GM19438 (cell line): ENCODE data around the gene NFATC3.

ENCODE experiments used
- ATAC-seq: cut with Tn5 transposase; IDR thresholded peaks from one replicate; pipeline ENCODE4 v1.9.1; 2021; ENCODE audit warnings: low read depth; ENCODE audit not compliant: unreplicated experiment

NFATC3 gene

DNA sequence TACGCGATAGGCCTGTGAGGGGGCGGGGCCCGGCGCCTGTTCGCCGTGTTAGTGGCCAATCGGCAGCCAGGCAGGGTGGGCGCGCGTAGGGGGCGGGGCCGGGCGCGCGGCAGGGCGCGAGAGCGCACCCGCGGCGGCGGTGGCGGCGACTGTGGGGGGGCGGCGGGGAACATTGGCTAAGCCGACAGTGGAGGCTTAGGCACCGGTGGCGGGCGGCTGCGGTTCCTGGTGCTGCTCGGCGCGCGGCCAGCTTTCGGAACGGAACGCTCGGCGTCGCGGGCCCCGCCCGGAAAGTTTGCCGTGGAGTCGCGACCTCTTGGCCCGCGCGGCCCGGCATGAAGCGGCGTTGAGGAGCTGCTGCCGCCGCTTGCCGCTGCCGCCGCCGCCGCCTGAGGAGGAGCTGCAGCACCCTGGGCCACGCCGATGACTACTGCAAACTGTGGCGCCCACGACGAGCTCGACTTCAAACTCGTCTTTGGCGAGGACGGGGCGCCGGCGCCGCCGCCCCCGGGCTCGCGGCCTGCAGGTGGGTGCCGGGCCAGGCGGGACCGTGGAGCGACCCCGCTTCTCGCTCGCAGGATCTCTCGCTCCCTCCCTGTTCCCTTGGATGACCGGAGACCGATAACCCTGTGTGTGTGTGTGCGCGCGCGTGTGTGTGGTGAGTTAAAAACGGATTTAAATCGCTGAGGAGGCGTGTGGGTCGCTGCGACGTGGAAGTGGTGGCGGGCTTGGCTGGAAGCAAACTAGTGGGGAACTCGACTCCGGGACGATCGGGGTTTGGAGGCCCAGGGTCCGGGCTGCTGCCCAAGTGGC lies at the start of gene NFATC3:
NFATC3 (plus strand) TSS at position 112 of the 813 bp plus-strand sequence; CDS start at position 424, 312 bp downstream.
- ATAC-seq = peak; percentile 45

DNA sequence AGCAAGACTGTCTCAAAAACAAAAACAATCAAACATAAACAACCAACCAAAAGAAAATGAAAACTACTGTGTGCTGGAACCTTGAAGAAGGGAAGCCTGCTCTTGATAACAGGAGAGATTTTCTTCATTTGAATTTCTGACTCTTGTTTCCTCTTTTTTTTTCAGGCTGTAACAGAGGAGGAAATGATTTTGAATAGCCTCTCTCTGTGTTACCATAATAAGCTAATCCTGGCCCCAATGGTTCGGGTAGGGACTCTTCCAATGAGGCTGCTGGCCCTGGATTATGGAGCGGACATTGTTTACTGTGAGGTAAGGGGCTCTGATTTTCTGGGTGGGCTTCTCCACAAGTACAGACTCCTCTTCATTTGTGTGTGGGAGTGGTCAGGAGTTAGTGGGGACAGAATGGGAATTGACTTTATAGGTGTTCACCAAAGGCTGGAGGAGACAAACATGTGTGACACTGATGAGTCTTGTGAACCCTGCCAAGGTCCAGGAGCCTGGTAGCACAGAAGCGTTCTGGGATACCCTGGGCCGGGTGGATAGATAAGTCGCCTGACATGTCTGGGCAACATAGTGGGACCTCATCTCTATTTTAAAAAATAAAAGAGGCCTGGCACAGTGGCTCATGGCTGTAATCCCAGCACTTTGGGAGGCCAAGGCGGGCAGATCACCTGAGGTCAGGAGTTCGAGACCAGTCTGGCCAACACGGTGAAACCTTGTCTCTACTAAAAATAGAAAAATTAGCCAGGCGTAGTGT lies 47.2 kb upstream of the NFATC3 start:
- ATAC-seq = no peak

DNA sequence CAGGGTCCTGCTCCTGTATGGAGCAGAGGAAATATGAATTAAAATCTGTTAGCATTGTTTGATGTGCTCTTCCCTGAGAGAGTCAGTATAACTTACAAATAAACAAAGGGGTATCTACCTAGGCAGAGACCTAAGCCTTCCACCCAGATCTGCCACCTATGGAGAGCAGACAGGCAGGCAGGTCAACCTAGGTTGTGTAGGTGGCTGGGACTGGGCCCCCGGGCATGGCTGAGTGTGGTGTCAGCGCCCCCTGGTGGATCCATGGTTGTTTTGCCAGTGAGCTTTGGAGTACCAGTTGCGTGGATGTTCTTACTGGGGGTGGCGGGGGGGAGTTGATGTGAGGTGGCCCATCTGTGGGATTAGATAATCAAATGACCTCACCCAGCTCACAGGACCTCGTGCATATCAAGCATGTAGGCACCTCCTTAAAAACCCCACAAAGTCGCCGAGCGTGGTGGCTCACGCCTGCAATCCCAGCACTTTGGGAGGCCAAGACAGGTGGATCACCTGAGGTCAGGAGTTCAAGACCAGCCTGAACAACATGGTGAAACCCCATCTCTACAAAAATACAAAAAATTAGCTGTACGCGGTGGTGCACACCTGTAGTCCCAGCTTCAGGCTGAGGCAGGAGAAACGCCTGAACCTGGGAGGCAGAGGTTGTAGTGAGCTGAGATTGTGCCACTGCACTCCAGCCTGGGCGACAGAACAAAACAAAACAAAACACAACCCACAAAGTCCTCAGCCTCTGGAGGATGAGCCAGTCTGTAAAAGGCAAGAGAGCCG lies 44.5 kb upstream of the NFATC3 start:
- ATAC-seq = peak; percentile 64

DNA sequence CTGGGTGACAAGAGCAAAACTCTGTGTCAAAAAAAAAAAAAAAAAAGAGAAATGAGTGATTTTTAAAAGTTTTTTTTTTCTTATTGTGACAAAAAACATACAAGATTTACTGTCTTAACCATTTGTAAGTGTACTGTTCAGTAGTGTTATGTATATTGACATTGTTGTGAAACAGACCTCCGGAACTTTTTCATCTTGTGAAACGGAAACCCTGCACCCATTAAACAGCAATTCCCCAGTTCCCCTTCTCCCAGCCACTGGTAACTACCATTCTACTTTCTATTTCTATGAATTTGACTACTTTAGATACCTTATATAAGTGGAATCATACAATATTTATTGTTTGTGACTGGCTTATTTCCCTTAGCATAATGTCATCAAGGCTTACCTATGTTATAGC lies 43.4 kb upstream of the NFATC3 start:
- ATAC-seq = no peak

DNA sequence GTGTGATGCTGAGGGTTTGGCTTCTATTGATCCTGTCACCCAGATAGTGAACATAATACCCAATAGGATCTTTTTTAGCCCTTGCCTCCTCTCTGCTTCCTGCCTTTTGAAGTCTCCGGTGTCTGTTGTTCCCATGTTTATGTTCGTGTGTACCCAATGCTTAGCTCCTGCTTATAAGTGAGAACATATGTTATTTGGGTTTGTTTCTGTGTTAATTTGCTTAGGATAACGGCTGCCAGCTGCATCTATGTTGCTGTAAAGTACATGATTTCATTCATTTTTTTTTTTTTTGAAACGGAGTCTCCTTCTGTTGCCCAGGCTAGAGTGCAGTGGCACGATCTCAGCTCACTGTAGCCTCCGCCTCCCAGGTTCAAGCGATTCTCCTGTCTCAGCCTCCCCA lies 39.1 kb upstream of the NFATC3 start:
- no peak for ATAC-seq

DNA sequence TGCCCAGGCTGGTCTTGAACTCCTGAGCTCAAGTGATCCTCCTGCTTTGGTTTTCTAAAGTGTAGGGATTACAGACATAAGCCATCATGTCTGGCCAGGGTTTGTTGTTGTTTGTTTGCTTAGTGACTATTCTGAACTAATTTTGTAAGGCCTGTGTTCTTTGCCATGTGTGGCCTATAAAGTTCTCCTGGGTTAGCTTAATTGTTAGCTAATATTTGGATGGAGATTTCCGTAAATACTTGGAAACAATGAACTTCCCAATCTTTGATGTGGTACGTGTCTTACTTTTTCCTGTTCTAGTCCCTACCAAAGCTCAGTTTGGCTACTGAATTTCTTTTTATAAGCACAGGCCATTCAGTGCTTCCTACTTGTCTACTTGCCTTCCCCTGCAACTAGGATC lies 37.2 kb upstream of the NFATC3 start:
- ATAC-seq = no peak

DNA sequence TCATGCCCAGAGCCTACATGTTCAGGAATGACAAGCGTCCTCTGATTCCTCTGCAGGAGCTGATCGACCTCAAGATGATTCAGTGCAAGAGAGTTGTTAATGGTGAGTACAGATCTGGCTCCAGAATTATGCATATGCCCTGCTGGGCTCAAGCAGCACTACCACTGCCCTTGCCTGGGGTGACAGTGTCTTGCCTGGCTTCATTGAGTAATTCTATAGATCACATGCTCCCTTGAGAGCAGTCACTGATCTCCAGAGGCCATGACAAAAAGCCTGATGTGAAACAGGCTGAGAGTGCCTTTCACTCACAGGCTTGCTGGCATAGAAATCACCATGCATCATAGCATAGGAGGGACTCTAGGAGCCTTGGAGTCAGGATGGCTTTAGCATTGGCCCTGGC lies 35.7 kb upstream of the NFATC3 start:
- no peak for ATAC-seq

DNA sequence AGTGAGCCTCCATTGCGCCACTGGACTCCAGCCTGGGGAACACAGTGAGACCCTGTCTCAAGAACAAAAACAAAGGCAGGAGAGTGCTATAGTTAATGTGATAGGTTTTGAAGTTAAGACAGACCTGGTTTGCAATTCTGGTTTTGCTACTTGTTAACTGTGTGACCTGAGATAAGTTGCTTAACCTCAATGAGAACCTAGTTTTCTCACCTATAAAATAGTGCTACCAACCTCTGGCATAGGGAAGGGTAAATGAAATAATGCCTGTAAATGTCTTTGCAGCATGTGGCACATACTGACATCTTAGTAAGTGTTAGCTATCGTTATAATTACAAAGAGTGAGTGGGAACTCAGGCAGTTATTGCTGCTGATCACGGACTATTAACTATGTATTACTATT lies 29.8 kb upstream of the NFATC3 start:
- ATAC-seq = no peak

DNA sequence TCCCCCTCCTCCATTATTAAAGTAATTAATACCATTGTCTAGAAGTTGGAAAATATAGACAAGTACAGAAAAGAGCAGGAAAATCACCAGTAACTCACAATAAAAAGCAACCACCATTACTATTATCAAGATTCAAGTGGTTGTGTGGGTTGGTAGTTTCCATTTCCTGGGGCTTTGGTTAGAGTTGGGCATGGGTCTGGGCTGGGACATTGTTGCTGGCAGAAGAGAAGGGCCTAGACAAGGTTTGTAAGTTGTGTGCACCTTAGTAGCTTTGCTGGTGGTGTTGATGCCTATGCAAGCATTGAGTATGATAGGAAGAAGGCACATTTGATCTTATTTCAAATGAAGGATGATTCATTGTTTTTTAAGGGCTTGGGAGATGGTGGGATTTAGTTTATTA lies 25.4 kb upstream of the NFATC3 start:
- no peak for ATAC-seq

DNA sequence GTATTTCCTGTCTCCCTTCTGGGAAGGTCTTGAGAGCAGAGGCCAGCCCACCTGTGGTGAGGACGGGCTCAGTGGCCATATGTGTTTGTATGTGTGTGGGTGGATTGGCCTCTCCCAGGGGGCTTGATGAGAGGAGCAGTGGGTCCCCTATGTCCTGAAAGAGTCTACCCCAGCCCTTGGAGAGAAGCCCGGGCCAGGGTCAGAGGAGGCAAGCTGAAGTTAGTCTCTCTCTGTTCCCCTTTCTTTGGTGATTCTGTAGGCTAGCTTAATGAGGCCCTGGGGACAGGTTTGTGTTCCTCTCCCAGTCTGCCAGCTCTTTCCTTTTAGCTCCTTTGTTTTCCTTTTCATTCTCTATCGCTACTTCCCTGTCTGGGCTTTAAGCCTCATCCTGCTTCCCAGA lies 23.8 kb upstream of the NFATC3 start:
- no peak for ATAC-seq

DNA sequence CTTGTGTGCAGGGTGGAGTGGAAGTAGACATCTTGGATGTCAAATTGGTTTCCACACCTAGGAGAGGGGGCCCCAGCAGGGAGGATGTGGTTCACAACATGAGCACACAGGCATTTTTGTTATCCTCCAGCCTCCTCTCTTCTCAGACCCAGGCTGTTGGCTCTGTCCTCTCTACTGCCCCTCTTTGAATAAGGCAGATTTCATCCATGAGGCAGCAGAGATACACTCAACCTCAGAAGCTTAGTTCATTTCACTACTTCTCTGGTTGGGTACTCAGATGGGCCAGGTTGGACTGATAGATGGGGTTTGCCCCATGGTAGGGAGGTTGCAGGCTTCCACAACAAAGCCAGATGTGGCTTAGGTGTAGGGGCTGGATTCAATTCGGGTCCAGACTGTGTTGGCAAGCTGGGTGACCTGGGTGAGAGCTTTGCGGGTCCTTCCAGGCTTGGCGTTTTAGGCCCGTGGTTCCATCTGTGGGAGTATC lies 22.2 kb upstream of the NFATC3 start:
- no peak for ATAC-seq

DNA sequence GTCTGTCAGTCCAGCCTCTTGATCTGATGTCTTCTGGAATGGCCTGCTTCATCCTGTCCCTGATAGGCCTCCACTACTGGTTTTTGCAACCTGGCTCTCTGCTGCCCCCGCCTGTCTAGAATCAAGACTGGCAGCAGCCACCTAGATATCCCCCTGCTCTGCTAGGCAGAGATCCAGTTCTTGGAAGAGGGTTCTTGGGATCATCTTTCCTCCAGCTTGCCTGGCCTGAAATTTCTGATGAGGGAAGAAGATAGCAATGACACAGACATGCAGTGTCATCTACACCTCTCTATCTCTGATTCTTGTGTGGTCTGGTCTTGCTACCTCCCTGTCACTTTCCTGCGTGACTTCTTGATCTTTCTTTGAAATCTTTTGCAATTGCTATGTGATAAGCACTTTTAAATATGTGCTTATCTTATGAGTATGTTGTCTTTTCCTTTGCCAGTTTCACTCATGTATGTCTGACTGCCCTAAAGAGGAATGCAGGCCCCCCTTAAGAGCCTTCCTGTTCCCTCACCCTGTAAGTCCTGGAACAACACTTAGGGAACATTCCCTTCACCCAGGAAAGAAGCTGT lies 20.3 kb upstream of the NFATC3 start:
- ATAC-seq = no peak

DNA sequence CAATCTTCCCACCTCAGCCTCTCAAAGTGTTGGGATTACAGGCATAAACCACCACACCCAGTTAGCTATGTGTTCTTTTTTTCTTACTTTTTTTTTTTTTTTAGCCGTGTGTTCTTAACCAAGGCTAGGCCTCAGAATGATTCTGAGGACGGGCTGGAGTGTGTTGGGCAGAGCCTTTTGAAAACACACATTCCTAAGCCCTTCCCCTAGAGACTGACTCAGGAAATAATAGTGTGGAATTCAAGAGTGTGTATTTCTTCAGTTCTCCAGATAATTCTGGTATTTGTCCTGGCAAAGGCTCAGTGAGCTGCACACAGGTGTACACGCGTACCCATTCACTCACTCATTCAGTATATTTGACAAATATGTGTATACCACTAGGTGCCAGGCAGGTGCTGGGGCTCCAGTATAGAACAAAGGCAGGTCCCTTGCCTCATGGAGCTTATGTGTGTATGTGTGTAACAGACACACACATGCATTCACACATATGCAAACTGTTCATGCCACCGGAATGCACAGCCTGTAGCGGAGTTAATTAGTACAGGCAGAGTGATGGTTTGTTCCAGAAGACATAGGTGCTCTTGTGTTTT lies 19.4 kb upstream of the NFATC3 start:
- no peak for ATAC-seq

DNA sequence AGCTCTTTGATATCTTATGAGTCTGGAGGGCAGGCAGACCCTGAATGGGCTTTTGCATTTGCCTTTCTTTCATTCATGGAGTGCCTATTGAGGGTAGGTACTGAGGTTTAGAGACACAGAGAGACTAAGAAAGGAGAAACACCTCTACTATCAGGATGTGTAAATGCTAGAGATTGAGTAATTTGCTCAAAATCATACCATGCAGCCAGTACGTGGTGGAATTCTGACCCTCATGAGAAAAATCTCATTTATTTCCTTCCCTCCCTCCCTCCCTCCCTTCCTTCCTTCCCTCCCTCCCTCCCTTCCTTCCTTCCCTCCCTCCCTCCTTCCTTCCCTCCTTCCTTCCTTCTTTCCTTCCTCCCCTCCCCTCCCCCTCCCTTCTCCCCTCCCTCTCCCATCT lies 18.4 kb upstream of the NFATC3 start:
- no peak for ATAC-seq

DNA sequence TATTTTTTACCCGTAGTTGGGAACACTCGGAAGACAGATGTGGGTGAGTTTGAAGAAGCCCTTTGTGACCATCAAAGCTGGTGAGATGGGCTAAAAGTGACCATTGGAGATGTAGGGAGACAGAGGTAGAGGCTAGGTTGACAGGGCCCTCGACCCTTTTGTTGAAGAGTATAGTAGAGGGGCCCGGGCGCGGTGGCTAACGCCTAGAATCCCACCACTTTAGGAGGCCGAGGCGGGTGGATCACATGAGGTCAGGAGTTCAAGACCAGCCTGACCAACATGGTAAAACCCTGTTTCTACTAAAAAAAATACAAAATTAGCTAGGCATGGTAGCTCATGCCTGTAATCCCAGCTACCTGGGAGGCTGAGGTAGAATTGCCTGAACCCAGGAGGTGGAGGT lies 16.2 kb upstream of the NFATC3 start:
- ATAC-seq = no peak

DNA sequence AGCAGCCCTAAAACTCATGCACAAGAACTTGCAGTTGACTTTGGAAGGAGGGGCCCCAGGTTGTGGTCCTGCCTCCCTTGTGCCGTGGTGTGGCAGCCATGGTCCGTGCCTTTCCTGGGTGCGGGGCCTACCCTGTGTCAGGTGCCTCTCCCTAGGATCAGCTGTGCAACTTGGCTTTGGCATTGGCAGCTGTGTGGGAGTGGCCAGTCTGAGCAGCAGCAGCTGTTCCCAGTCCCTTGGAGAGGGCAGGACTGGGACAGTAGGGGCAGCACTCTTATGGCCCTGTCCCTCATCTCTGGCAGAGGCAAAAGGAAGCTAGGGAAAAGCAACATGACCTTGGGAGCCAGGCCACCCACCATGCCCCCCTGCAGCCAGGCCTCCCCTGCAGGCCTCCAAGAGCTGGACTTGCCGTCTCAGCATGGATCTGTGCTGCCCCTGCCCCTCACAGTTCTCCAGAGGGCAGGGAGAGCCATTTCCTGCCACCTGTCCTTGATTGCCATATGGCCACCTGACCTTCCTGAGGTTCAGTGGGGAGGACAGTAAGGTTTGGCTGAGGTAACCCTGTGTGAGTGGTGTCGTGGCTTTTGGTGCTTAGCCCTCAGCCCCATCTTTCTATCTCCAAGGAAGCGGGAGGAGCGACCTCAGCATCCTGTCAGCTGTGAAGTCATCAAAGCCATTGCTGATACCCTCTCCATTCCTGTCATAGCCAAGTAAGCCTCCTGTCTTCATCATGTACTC lies 15.5 kb upstream of the NFATC3 start:
- no peak for ATAC-seq

DNA sequence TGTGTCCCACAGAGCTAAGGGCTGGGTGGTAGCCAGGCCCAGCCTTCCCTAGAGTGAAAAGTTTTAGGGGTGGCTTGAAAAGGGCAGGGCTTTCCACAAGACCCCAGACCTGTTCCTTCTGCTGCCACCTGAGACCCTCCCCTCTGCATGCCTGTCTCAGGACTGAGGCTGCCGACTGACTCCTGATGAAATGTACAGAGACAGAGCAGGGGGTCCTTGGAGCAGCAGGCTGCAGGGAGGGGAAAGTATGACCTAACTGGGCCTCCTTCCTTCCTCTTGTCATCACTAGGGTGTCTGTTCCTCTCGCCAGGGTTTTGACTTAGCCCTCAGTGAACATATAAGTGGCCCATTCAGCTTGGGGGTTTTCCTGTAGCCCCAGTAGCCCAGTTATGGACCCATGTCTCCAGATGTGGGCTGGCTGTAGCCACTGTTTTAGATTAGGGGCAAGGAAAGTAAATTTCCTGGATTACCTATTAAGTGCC lies 14.9 kb upstream of the NFATC3 start:
- ATAC-seq = no peak

DNA sequence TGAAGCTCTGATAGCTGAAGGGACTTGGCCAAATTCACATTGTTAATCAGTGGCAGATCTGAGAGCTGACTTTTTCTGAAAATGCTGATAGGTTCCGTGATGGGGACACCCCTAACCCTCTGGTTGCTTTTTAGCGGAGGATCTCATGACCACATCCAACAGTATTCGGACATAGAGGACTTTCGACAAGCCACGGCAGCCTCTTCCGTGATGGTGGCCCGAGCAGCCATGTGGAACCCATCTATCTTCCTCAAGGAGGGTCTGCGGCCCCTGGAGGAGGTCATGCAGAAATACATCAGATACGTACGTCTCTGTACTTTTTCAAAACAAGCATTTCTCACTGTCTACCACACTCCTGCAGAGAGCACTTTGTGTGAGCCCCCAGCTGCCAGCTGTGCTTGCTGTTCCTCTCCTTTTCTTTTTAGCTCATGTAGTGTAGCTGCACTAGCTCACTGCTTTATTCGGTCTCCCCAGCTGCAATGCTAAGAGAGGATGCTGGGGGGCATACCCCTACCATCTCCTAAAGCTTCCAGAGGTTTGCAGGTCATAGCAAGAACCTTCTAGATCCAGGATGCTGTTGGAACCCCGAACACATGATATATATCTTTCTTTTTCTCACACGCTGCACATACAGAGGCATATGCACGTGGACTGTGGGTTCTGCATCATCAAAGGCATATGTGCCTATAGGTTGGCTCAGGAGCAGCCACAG lies 14.2 kb upstream of the NFATC3 start:
- ATAC-seq = peak; percentile 60

DNA sequence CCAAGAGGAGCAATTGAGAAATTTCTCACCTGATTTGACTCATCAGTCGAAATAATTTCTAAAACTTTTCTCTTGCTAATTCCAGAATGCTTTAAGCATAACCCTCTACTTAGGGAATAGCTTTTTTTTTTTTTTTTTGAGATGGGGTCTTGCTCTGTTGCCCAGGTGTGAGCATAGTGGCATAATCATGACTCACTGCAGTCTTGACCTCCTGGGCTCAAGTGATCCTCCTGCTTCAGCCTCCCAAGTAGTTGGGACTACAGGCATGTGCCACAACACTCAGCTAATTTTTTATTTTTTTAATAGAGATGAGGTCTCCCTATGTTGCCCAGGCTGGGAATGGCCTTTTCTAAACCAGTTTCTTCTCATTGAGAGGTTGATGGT lies 13.7 kb upstream of the NFATC3 start:
- no peak for ATAC-seq
